ACHN (cell line): ENCODE measurements around the gene GPC3.
"Not testable (repeated sequence)": the region's sequence is repeated elsewhere in the genome, so short reads cannot be mapped to it uniquely, and the experiment has no call there.

ENCODE experiments used
- DNase-seq: peaks from one replicate; pipeline ENCODE4 v3.0.0-alpha.2; 2015
- in situ Hi-C: cut with HindIII; loops from 2 replicates; pipeline ENCODE4 v1.10.0; 2017; ENCODE audit warnings: low sequenced_read_pairs, low pct_ligation_motif_present, low pct_unique_long_range_greater_than_20kb

Gene GPC3

GRCh38 chrX:133762976-133763548 lies 222.3 kb downstream of the GPC3 start:
- in situ Hi-C loops, DNase-seq: not testable (repeated sequence)

- DNase-seq: no peak
- in situ Hi-C loops: no loop called here
Observed at GRCh38 chrX:133754657-133755056, 230.7 kb downstream of the GPC3 start.

- in situ Hi-C loops: no loop called here
- no peak for DNase-seq
Observed at GRCh38 chrX:133749951-133750350, 235.4 kb downstream of the GPC3 start.

- DNase-seq: no peak
- in situ Hi-C loops: no loop called here
Observed at GRCh38 chrX:133749370-133749769, 236.0 kb downstream of the GPC3 start.

GRCh38 chrX:133747196-133747595 lies 238.2 kb downstream of the GPC3 start:
- in situ Hi-C loops: no loop called here
- no peak for DNase-seq

GRCh38 chrX:133746593-133746992 lies 238.8 kb downstream of the GPC3 start:
- no peak for DNase-seq

GRCh38 chrX:133745349-133745748 lies 240.0 kb downstream of the GPC3 start:
- no peak for DNase-seq
- in situ Hi-C loops: no loop called here

More at GRCh38 chrX:133746593-133746992, 238.8 kb downstream of the GPC3 start:
- in situ Hi-C loops: no loop called here

GRCh38 chrX:133742602-133743305 lies 242.6 kb downstream of the GPC3 start:
- in situ Hi-C loops: no loop called here
- DNase-seq: no peak

GRCh38 chrX:133741303-133741702 lies 244.1 kb downstream of the GPC3 start:
- DNase-seq: no peak
- in situ Hi-C loops: no loop called here

- no peak for DNase-seq
- in situ Hi-C loops: no loop called here
Observed at GRCh38 chrX:133726642-133727041, 258.8 kb downstream of the GPC3 start.

GRCh38 chrX:133726211-133726630 lies 259.2 kb downstream of the GPC3 start:
- in situ Hi-C loops: no loop called here
- DNase-seq: no peak

- no peak for DNase-seq
- in situ Hi-C loops: no loop called here
Observed at GRCh38 chrX:133723930-133724329, 261.5 kb downstream of the GPC3 start.

- DNase-seq: no peak
- in situ Hi-C loops: no loop called here
Observed at GRCh38 chrX:133722756-133723155, 262.6 kb downstream of the GPC3 start.

- DNase-seq, in situ Hi-C loops: not testable (repeated sequence)
Observed at GRCh38 chrX:133720269-133720668, 265.1 kb downstream of the GPC3 start.

- in situ Hi-C loops: no loop called here
- no peak for DNase-seq
Observed at GRCh38 chrX:133715715-133716114, 269.7 kb downstream of the GPC3 start.

GRCh38 chrX:133709501-133709900 lies 275.9 kb downstream of the GPC3 start:
- no peak for DNase-seq
- in situ Hi-C loops: no loop called here

GRCh38 chrX:133706890-133707289 lies 278.5 kb downstream of the GPC3 start:
- in situ Hi-C loops: no loop called here

GRCh38 chrX:133702230-133702629 lies 283.2 kb downstream of the GPC3 start:
- in situ Hi-C loops: no loop called here

More at GRCh38 chrX:133706890-133707289, 278.5 kb downstream of the GPC3 start:
- no peak for DNase-seq

GRCh38 chrX:133699023-133699728 lies 286.2 kb downstream of the GPC3 start:
- no peak for DNase-seq
- in situ Hi-C loops: no loop called here

More at GRCh38 chrX:133702230-133702629, 283.2 kb downstream of the GPC3 start:
- DNase-seq: no peak

GRCh38 chrX:133698298-133698697 lies 287.1 kb downstream of the GPC3 start:
- DNase-seq: no peak
- in situ Hi-C loops: no loop called here
